ENCODE data around the gene SLC6A18. TPM values are rescaled to one million over a fixed set of nuclear protein-coding genes. Genes with fewer than 3 reads are reported as not detected.

SLC6A18 gene
- total and polyA plus RNA-seq, 9 of the 15 experiments (the other 6 are each of a cell fraction or from before 2014, with no cell fraction given): not detected

DNA sequence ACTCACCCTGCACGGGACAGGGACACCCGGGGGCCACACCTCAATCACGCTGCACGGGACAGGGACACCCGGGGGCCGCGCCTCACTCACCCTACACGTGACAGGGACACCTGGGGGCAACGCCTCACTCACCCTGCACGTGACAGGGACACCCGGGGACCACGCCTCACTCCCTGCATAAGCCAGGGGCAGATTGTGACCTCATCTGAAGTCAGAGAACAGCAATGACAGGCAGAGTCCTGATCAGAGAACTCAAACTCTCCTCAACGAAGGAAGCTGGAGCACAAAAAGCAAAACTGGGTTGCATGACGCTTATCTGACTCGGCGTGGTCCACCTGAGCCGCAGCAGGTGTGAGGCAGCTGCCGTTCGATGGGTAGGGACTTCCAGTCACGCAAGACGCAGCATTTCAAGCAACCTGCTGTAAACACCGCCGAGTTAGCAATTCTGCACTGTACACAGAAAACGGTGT, 66.5 kb downstream of the SLC6A18 start:
- Histone ChIP-seq H3K4me2 (ENCODE audit: insufficient read depth, low read length) (no peak overlapping the region), H4K20me1 (replicated peaks; ENCODE audit: control insufficient read depth, insufficient read depth, low read length) (peaks cover 9% of the 10 kb centered on the region; the same call in 1 of the 2 replicates), H3K9ac (ENCODE audit: insufficient read depth in 1 of 2, low read depth in 2 of 2, low read length in 2 of 2) (peak overlapping the region in 1 of 2 experiments; percentile 75; a peak in 2 of 4 replicates), H2AFZ (ENCODE audit: low read depth, low read length) (no peak overlapping the region), H3K27me3 (ENCODE audit: control insufficient read depth in 2 of 2, insufficient read depth in 2 of 2, low read length in 2 of 2) (peaks cover 9 to 51% of the 10 kb centered on the region in 2 experiments; a peak in 4 of 5 replicates), H3K36me3 (ENCODE audit: control insufficient read depth, insufficient read depth, low read length) (no peaks in the 10 kb centered on the region), H3K9me3 (replicated peaks; ENCODE audit: control insufficient read depth, insufficient read depth, low read depth, low read length) (no peaks in the 10 kb centered on the region), H3K79me2 (ENCODE audit: control insufficient read depth, insufficient read depth, low read length) (no peaks in the 10 kb centered on the region), H3K9me1 (ENCODE audit: control insufficient read depth, insufficient read depth, low read length) (no peaks in the 10 kb centered on the region), H3K4me3 (no peak overlapping the region), H3K4me1 (replicated peaks in 1 of 2; ENCODE audit: control insufficient read depth in 2 of 2, insufficient read depth in 2 of 2, low read length in 2 of 2) (peaks cover 0 to 60% of the 10 kb centered on the region in 2 experiments; a peak in 2 of 5 replicates), H3K27ac (ENCODE audit: extremely low read depth, low read depth, low read length) (no peak overlapping the region)
- CTCF ChIA-PET (ENCODE audit: low intra/inter-chr PET ratio): no interaction called here
- no TSS peak for BruUV-seq (replicated peaks)
- ATAC-seq (no peak), FAIRE-seq (no peak), DNase-seq (ENCODE audit: extremely low read depth in 1 of 4, low spot score in 3 of 4) (no peak)
- in situ Hi-C loops (cut with MboI) (no loop called here), intact Hi-C loops (cut with micrococcal nuclease) (no loop called here)
- 26% methylated on average over 22 of the region's 24 CpGs for WGBS (ENCODE audit: insufficient coverage, low coverage, missing lambda C conversion rate)
- no peak for TF ChIP-seq POU5F1 (IDR thresholded peaks at IDR 0.05; ENCODE audit: borderline replicate concordance, low read depth, low read length, partially characterized antibody)
- no peak for TF ChIP-seq ZNF3 (CRISPR knock-in tag; IDR thresholded peaks at IDR 0.05)
- TF ChIP-seq, protein P1, sequence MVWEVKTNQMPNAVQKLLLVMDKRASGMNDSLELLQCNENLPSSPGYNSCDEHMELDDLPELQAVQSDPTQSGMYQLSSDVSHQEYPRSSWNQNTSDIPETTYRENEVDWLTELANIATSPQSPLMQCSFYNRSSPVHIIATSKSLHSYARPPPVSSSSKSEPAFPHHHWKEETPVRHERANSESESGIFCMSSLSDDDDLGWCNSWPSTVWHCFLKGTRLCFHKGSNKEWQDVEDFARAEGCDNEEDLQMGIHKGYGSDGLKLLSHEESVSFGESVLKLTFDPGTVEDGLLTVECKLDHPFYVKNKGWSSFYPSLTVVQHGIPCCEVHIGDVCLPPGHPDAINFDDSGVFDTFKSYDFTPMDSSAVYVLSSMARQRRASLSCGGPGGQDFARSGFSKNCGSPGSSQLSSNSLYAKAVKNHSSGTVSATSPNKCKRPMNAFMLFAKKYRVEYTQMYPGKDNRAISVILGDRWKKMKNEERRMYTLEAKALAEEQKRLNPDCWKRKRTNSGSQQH (CRISPR knock-in tag; IDR thresholded peaks at IDR 0.05): no peak
- TF ChIP-seq RBM15 (IDR thresholded peaks at IDR 0.05; ENCODE audit: insufficient read depth, low read length): no peak
- TF ChIP-seq TGIF2 (CRISPR knock-in tag; IDR thresholded peaks at IDR 0.05): no peak
- TF ChIP-seq ZNF699 (CRISPR knock-in tag; IDR thresholded peaks at IDR 0.05; ENCODE audit: insufficient replicate concordance): no peak
- no peak for TF ChIP-seq ZNF778 (CRISPR knock-in tag; IDR thresholded peaks at IDR 0.05)
- no peak for TF ChIP-seq ZNF133 (CRISPR knock-in tag; IDR thresholded peaks at IDR 0.05)
- 0 out of 2 replicates have a peak, but pooled peaks have one; percentile 25 for TF ChIP-seq ZNF316 (IDR thresholded peaks at IDR 0.05)
- TF ChIP-seq, protein P2, sequence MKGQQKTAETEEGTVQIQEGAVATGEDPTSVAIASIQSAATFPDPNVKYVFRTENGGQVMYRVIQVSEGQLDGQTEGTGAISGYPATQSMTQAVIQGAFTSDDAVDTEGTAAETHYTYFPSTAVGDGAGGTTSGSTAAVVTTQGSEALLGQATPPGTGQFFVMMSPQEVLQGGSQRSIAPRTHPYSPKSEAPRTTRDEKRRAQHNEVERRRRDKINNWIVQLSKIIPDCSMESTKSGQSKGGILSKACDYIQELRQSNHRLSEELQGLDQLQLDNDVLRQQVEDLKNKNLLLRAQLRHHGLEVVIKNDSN (CRISPR knock-in tag; IDR thresholded peaks at IDR 0.05): peak; percentile 77
- TF ChIP-seq CHD4 (IDR thresholded peaks at IDR 0.05; ENCODE audit: insufficient read depth, insufficient replicate concordance, low read depth, low read length, poor library complexity, severe bottlenecking): no peak
- TF ChIP-seq, protein P3, sequence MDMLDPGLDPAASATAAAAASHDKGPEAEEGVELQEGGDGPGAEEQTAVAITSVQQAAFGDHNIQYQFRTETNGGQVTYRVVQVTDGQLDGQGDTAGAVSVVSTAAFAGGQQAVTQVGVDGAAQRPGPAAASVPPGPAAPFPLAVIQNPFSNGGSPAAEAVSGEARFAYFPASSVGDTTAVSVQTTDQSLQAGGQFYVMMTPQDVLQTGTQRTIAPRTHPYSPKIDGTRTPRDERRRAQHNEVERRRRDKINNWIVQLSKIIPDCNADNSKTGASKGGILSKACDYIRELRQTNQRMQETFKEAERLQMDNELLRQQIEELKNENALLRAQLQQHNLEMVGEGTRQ (CRISPR knock-in tag; IDR thresholded peaks at IDR 0.05): peak; percentile 19; the same call in 1 of the 2 replicates
- TF ChIP-seq POLR2G (IDR thresholded peaks at IDR 0.05; ENCODE audit: low read depth, low read length): 0 out of 2 replicates have a peak, but pooled peaks have one; percentile 16
- POLR2A ChIA-PET: no interaction called here

Measured in K562 (cell line).